ENCODE data around the gene PRDM16.

The PRDM16 gene

DNA sequence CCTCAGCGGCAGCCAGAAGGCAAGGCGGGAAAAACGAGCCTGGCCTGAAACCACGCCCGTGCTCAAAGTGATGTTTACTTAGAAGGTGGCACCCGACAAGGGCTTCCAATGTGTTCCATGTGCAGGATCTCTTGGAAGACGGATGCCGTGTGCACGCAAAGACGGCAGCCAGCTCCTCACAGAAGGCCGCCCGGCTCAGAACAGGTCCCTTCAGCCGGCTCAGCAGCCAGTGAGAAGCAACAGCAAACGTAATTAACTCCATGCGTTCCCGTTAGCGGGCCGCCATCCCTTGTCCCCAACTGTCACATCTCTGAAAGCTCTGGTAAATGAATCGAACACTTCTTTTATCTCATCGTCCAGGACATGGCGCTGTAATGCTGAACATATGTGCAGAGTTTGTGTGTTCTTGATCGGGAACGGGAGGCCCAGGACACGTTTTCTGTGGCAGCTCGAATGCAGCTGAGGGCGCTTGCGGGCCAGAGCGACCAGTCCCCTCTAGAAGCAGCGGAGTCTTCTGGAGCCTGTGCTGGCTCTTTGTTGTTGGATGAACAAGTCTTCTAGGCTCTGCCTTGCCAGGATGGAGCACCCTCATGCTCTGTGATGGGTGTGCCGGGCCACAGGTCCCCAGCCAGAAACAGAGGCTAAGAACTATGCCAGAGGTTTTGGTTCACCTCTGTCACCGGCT lies 290.9 kb downstream of the PRDM16 start:
- TF ChIP-seq CTCF (conservative IDR thresholded peaks at IDR 0.05; ENCODE audit: low read length): no peak
- no peak for TF ChIP-seq EZH2phosphoT487 (IDR thresholded peaks at IDR 0.05; ENCODE audit: borderline replicate concordance)
- Histone ChIP-seq H3K9me3 (ENCODE audit: insufficient read depth, low read depth, low read length) (no peaks in the 10 kb centered on the region), H3K9me2 (replicated peaks; ENCODE audit: low read depth, low read length) (no peaks in the 10 kb centered on the region), H3K4me1 (ENCODE audit: insufficient read depth, low read length, poor library complexity, severe bottlenecking) (no peaks in the 10 kb centered on the region), H3K4me2 (ENCODE audit: low read depth, low read length, poor library complexity, severe bottlenecking) (no peak overlapping the region), H3K4me3 (ENCODE audit: low read length, poor library complexity, severe bottlenecking) (no peak overlapping the region), H4K20me1 (ENCODE audit: insufficient read depth, low read length, poor library complexity, severe bottlenecking) (no peaks in the 10 kb centered on the region), H3K9ac (ENCODE audit: low read depth, low read length, poor library complexity, severe bottlenecking) (no peak overlapping the region), H3K79me2 (ENCODE audit: insufficient read depth, low read length) (no peaks in the 10 kb centered on the region), H3K36me3 (ENCODE audit: insufficient read depth, low read length) (peaks cover 5% of the 10 kb centered on the region; the same call in 1 of the 2 replicates), H3K27me3 (ENCODE audit: insufficient read depth, low read length, poor library complexity, severe bottlenecking) (no peaks in the 10 kb centered on the region), H2AFZ (ENCODE audit: low read length) (no peak overlapping the region), H3F3A (ENCODE audit: low read depth) (no peaks in the 10 kb centered on the region)

DNA sequence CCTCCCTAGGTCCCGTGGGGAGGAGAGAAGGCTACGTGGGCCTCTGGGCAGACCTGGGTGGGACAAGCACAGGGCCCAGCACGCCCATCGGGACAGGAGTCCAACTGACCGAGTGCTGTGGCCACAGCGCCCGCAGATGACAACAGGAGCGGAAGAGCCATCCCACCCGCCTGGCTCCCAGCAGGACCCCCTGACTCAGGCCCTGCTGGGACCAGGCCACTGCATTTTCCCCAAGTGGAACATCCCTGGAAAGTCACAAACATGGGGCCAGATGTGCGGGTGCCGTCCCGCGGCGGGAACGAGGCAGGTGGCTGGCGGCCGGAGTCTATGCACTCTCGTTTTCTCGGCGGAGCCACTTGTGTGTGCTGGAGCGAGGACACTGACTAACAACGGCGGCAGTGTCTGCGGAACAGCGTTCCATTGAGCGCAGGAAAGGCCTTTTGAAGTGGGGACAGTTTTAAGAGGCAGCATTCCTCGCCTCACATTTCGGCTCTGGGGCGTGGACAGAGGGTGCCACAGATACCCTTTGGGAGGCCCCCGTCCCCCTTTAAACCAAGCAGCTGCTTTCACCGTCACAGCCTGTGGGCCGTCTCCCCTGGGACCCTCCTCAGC lies 291.7 kb downstream of the PRDM16 start:
- no peak overlapping the region for H3K4me2 ChIP-seq (ENCODE audit: low read depth, low read length, poor library complexity, severe bottlenecking)
- no peaks in the 10 kb centered on the region for H4K20me1 ChIP-seq (ENCODE audit: insufficient read depth, low read length, poor library complexity, severe bottlenecking)
- no peaks in the 10 kb centered on the region for H3K9me2 ChIP-seq (replicated peaks; ENCODE audit: low read depth, low read length)
- no peaks in the 10 kb centered on the region for H3F3A ChIP-seq (ENCODE audit: low read depth)
- H3K36me3 ChIP-seq (ENCODE audit: insufficient read depth, low read length): peaks cover 5% of the 10 kb centered on the region; the same call in 1 of the 2 replicates
- H2AFZ ChIP-seq (ENCODE audit: low read length): no peak overlapping the region
- H3K9me3 ChIP-seq (ENCODE audit: insufficient read depth, low read depth, low read length): no peaks in the 10 kb centered on the region
- no peaks in the 10 kb centered on the region for H3K79me2 ChIP-seq (ENCODE audit: insufficient read depth, low read length)
- H3K4me3 ChIP-seq (ENCODE audit: low read length, poor library complexity, severe bottlenecking): no peak overlapping the region
- H3K27me3 ChIP-seq (ENCODE audit: insufficient read depth, low read length, poor library complexity, severe bottlenecking): no peaks in the 10 kb centered on the region
- no peaks in the 10 kb centered on the region for H3K4me1 ChIP-seq (ENCODE audit: insufficient read depth, low read length, poor library complexity, severe bottlenecking)
- TF ChIP-seq CTCF (conservative IDR thresholded peaks at IDR 0.05; ENCODE audit: low read length) (no peak), EZH2phosphoT487 (IDR thresholded peaks at IDR 0.05; ENCODE audit: borderline replicate concordance) (no peak)
- no peak overlapping the region for H3K9ac ChIP-seq (ENCODE audit: low read depth, low read length, poor library complexity, severe bottlenecking)

DNA sequence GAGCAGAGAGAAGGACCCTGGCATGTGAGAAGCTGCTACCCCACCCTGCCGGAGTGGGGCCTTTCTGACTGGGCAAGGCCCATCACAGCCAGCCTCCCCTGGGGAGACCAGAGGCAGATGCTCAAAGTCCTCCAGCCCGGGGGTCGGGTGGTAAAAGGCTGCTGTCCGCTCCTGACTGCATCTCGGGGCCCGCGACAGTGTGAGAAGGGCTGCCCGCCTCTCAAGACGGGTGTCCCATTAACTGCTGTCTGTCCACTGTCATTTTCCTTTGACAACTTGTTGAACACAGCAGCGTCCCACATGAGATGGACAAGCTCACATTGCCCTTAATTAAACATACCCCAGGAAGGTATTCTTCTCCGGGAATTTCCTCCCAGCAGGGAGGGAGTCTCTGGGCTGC lies 294.0 kb downstream of the PRDM16 start:
- no peak overlapping the region for H3K4me2 ChIP-seq (ENCODE audit: low read depth, low read length, poor library complexity, severe bottlenecking)
- no peaks in the 10 kb centered on the region for H3K9me2 ChIP-seq (replicated peaks; ENCODE audit: low read depth, low read length)
- H4K20me1 ChIP-seq (ENCODE audit: insufficient read depth, low read length, poor library complexity, severe bottlenecking): no peaks in the 10 kb centered on the region
- no peaks in the 10 kb centered on the region for H3F3A ChIP-seq (ENCODE audit: low read depth)
- H3K36me3 ChIP-seq (ENCODE audit: insufficient read depth, low read length): peaks cover 5% of the 10 kb centered on the region; the same call in 1 of the 2 replicates
- no peaks in the 10 kb centered on the region for H3K79me2 ChIP-seq (ENCODE audit: insufficient read depth, low read length)
- H3K4me1 ChIP-seq (ENCODE audit: insufficient read depth, low read length, poor library complexity, severe bottlenecking): no peaks in the 10 kb centered on the region
- no peak overlapping the region for H2AFZ ChIP-seq (ENCODE audit: low read length)
- TF ChIP-seq CTCF (conservative IDR thresholded peaks at IDR 0.05; ENCODE audit: low read length) (no peak), EZH2phosphoT487 (IDR thresholded peaks at IDR 0.05; ENCODE audit: borderline replicate concordance) (no peak)
- no peaks in the 10 kb centered on the region for H3K27me3 ChIP-seq (ENCODE audit: insufficient read depth, low read length, poor library complexity, severe bottlenecking)
- H3K4me3 ChIP-seq (ENCODE audit: low read length, poor library complexity, severe bottlenecking): no peak overlapping the region
- no peak overlapping the region for H3K9ac ChIP-seq (ENCODE audit: low read depth, low read length, poor library complexity, severe bottlenecking)
- H3K9me3 ChIP-seq (ENCODE audit: insufficient read depth, low read depth, low read length): no peaks in the 10 kb centered on the region
